Measurements from ENCODE around the gene CDKN2AIP.

GRCh38 chr4:183434264-183434663, 10.2 kb upstream of the CDKN2AIP start:
- TF ChIP-seq, protein P1, sequence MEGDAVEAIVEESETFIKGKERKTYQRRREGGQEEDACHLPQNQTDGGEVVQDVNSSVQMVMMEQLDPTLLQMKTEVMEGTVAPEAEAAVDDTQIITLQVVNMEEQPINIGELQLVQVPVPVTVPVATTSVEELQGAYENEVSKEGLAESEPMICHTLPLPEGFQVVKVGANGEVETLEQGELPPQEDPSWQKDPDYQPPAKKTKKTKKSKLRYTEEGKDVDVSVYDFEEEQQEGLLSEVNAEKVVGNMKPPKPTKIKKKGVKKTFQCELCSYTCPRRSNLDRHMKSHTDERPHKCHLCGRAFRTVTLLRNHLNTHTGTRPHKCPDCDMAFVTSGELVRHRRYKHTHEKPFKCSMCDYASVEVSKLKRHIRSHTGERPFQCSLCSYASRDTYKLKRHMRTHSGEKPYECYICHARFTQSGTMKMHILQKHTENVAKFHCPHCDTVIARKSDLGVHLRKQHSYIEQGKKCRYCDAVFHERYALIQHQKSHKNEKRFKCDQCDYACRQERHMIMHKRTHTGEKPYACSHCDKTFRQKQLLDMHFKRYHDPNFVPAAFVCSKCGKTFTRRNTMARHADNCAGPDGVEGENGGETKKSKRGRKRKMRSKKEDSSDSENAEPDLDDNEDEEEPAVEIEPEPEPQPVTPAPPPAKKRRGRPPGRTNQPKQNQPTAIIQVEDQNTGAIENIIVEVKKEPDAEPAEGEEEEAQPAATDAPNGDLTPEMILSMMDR (IDR thresholded peaks at IDR 0.05 in 8 of 11, conservative IDR thresholded peaks at IDR 0.05 in 3 of 11), result no peak
- TF ChIP-seq POLR2AphosphoS5 (IDR thresholded peaks at IDR 0.05), result no peak
- no peak for TF ChIP-seq POLR2A (IDR thresholded peaks at IDR 0.05)

Data from spleen (tissue), 7 donors.